MCF 10A (cell line): ENCODE data around the gene SHANK1. TPM values are rescaled to one million over a fixed set of nuclear protein-coding genes. Genes with fewer than 3 reads are reported as not detected.

Experiments used
- BruUV-seq: library from RNA; stranded (reverse); fragments of 400-500 nt; replicated peaks from 2 replicates; lab custom pipeline; 2021; lab: Mats Ljungman, UMichigan
- CTCF ChIA-PET: fragments of 300-600 bp; sonication (Branson Sonifier 250); formaldehyde crosslinking; extraction: SDS; loops from one replicate; lab custom pipeline; 2021; ENCODE audit warnings: antibody characterized with exemption, inconsistent platforms; lab: Yijun Ruan, JAX
- POLR2A ChIA-PET: fragments of 300-600, 350-650 bp; sonication (Branson Sonifier 250); formaldehyde crosslinking; extraction: SDS; loops from one replicate; lab custom pipeline; 2020; ENCODE audit warnings: antibody characterized with exemption, inconsistent platforms; lab: Yijun Ruan, JAX
- DNase-seq: peaks from one replicate; pipeline ENCODE4 v3.0.0-alpha.2; 2018; ENCODE audit not compliant: unreplicated experiment
- H3K27ac Mint-ChIP-seq: one replicate; pipeline ENCODE4 v1.8.0; 2022; ENCODE audit warnings: mild to moderate bottlenecking, low read depth, mixed read lengths; ENCODE audit not compliant: unreplicated experiment
- H3K27me3 Mint-ChIP-seq: one replicate; pipeline ENCODE4 v1.8.0; 2022; ENCODE audit warnings: mixed read lengths; ENCODE audit not compliant: insufficient read depth, unreplicated experiment
- H3K36me3 Mint-ChIP-seq: one replicate; pipeline ENCODE4 v1.8.0; 2022; ENCODE audit warnings: mild to moderate bottlenecking, moderate library complexity, mixed read lengths; ENCODE audit not compliant: insufficient read depth, unreplicated experiment
- H3K4me1 Mint-ChIP-seq: one replicate; pipeline ENCODE4 v1.8.0; 2022; ENCODE audit warnings: mixed read lengths; ENCODE audit not compliant: insufficient read depth, unreplicated experiment
- H3K4me3 Mint-ChIP-seq: one replicate; pipeline ENCODE4 v1.8.0; 2022; ENCODE audit warnings: mild to moderate bottlenecking, moderate library complexity, mixed read lengths; ENCODE audit not compliant: unreplicated experiment
- H3K9me3 Mint-ChIP-seq: one replicate; pipeline ENCODE4 v1.8.0; 2022; ENCODE audit warnings: mixed read lengths; ENCODE audit not compliant: unreplicated experiment
- intact Hi-C: fragments of 100-400 bp; cut with micrococcal nuclease; formaldehyde crosslinking; loops from 2 replicates; pipeline ENCODE4 v1.14.1; 2022
- total RNA-seq: library from RNA; stranded (reverse); gene quantifications from 2 replicates; pipeline ENCODE4 v1.2.3, GENCODE V29; 2022
- TF ChIP-seq, protein P1 (sequence below): fragments of 200-600 bp; IDR thresholded peaks from one replicate; pipeline ENCODE4 v1.8.0; 2022; ENCODE audit warnings: antibody characterized with exemption, mild to moderate bottlenecking; ENCODE audit not compliant: unreplicated experiment

SHANK1 gene
- total RNA-seq, 1 experiment from 2014 or later: 0.44 TPM

GRCh38 chr19:50736338-50736737 is 16.7 kb upstream of the SHANK1 start:
- ChIA-PET POLR2A (no interaction called here), CTCF (no interaction called here)
- no peak overlapping the region for H3K4me3 Mint-ChIP-seq
- no peak for DNase-seq
- peaks cover 30% of the 10 kb centered on the region for H3K27me3 Mint-ChIP-seq
- no peaks in the 10 kb centered on the region for H3K36me3 Mint-ChIP-seq
- BruUV-seq: no TSS peak
- no peak overlapping the region for H3K27ac Mint-ChIP-seq
- no peaks in the 10 kb centered on the region for H3K9me3 Mint-ChIP-seq
- intact Hi-C loops: no loop called here
- TF ChIP-seq, protein P1, sequence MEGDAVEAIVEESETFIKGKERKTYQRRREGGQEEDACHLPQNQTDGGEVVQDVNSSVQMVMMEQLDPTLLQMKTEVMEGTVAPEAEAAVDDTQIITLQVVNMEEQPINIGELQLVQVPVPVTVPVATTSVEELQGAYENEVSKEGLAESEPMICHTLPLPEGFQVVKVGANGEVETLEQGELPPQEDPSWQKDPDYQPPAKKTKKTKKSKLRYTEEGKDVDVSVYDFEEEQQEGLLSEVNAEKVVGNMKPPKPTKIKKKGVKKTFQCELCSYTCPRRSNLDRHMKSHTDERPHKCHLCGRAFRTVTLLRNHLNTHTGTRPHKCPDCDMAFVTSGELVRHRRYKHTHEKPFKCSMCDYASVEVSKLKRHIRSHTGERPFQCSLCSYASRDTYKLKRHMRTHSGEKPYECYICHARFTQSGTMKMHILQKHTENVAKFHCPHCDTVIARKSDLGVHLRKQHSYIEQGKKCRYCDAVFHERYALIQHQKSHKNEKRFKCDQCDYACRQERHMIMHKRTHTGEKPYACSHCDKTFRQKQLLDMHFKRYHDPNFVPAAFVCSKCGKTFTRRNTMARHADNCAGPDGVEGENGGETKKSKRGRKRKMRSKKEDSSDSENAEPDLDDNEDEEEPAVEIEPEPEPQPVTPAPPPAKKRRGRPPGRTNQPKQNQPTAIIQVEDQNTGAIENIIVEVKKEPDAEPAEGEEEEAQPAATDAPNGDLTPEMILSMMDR: no peak
- H3K4me1 Mint-ChIP-seq: no peaks in the 10 kb centered on the region

DNA sequence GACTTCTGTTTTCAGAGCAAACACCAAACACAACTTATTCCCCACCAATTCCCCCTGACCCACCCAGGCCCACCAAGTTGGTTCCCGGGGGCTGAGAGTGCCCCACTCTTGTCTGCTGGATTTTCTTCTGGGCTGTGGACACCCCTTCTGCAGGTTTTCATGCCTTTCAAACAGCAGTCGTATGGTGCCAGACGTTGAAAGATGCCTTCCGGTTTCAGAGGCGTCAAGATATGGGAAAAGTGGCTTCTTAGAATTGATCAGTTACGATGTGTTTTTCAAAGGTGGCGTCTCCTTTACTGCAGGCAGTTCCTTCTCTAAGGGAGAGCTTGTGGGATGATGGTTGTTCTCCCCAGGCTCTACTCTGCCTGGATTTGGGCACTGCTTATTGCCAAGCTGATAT is 16.3 kb upstream of the SHANK1 start:
- TF ChIP-seq, protein P1: no peak
- no peak overlapping the region for H3K4me3 Mint-ChIP-seq
- H3K9me3 Mint-ChIP-seq: no peaks in the 10 kb centered on the region
- DNase-seq: no peak
- no peaks in the 10 kb centered on the region for H3K36me3 Mint-ChIP-seq
- ChIA-PET CTCF (interaction anchor here (0.6 kb wide), 1 partner anchor 88 kb away, joined by 4 read pairs; no protein-coding TSS in a partner anchor), POLR2A (interaction anchor here (0.6 kb wide), 1 partner anchor 1900 kb away, joined by 3 read pairs; the partner anchor contains the start of gene HSD17B14)
- no peak overlapping the region for H3K27ac Mint-ChIP-seq
- BruUV-seq: no TSS peak
- H3K27me3 Mint-ChIP-seq: peaks cover 30% of the 10 kb centered on the region
- no peaks in the 10 kb centered on the region for H3K4me1 Mint-ChIP-seq
- intact Hi-C loops: no loop called here

DNA sequence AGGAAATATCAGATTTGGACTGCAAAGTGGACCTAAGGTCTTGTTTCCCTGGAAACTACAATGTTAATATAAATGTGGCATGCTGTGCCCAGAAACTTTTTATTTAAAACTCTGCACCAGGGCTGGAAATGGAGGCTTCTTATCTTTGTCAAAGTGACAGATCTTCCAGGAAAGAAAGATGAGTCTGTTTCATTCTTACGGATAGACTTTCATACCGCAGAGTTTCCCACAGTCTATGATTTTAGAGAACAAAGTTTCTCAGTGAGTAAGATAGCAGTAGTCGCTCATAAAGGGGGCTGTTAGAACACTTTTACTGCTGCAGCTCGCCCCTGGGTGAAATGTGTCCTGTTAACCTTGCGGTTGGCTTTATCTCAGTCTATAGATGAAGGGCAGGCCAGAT is 10.3 kb upstream of the SHANK1 start:
- H3K27me3 Mint-ChIP-seq: no peaks in the 10 kb centered on the region
- intact Hi-C loops: no loop called here
- no peak overlapping the region for H3K4me3 Mint-ChIP-seq
- BruUV-seq: no TSS peak
- H3K27ac Mint-ChIP-seq: no peak overlapping the region
- H3K9me3 Mint-ChIP-seq: no peaks in the 10 kb centered on the region
- no peaks in the 10 kb centered on the region for H3K36me3 Mint-ChIP-seq
- POLR2A ChIA-PET: no interaction called here
- no peaks in the 10 kb centered on the region for H3K4me1 Mint-ChIP-seq
- no peak for DNase-seq
- TF ChIP-seq, protein P1: no peak
- CTCF ChIA-PET: interaction anchor here (0.6 to 0.7 kb wide), 6 partner anchors 21 to 514 kb away, joined by 3 to 6 read pairs (median 3); no protein-coding TSS in a partner anchor

GRCh38 chr19:50728084-50728737 is 8.6 kb upstream of the SHANK1 start:
- DNase-seq: no peak
- ChIA-PET POLR2A (no interaction called here), CTCF (no interaction called here)
- Mint-ChIP-seq H3K36me3 (no peaks in the 10 kb centered on the region), H3K4me1 (peaks cover 3% of the 10 kb centered on the region), H3K27ac (no peak overlapping the region), H3K4me3 (no peak overlapping the region), H3K9me3 (no peaks in the 10 kb centered on the region), H3K27me3 (no peaks in the 10 kb centered on the region)
- intact Hi-C loops: no loop called here
- BruUV-seq: no TSS peak
- TF ChIP-seq, protein P1: no peak
